ENCODE measurements around the gene FAM13A.

GRCh38 chr4:88836216-88836615 lies 220.8 kb downstream of the FAM13A start:
- TF ChIP-seq CTCF (IDR thresholded peaks at IDR 0.05): no peak
- TF ChIP-seq POLR2AphosphoS5 (IDR thresholded peaks at IDR 0.05): no peak
- TF ChIP-seq POLR2A (IDR thresholded peaks at IDR 0.05): no peak

Data from prostate gland (tissue), 2 donors.